Measurements from ENCODE around the gene CCDC47.
"Not testable (repeated sequence)": the region's sequence is repeated elsewhere in the genome, so short reads cannot be mapped to it uniquely, and the experiment has no call there.

The CCDC47 gene

GRCh38 chr17:63800783-63801182 is 27.4 kb upstream of the CCDC47 start:
- Histone ChIP-seq H3K4me3 (ENCODE audit: low read length) (no peak overlapping the region), H3K4me1 (ENCODE audit: control insufficient read depth, low read length) (no peaks in the 10 kb centered on the region), H3K79me2 (ENCODE audit: control insufficient read depth, low read length) (peaks cover 24% of the 10 kb centered on the region)

GRCh38 chr17:63798572-63799106 is 25.2 kb upstream of the CCDC47 start:
- H3K4me3 ChIP-seq (ENCODE audit: low read length), result no peak overlapping the region
- no peaks in the 10 kb centered on the region for H3K9me2 ChIP-seq (replicated peaks; ENCODE audit: control insufficient read depth, low read length)
- H3F3A ChIP-seq (ENCODE audit: control insufficient read depth, insufficient read depth), result 0 out of 2 replicates have a peak, but pooled peaks cover 5% of the 10 kb centered on the region
- 0 out of 2 replicates have a peak, but pooled peaks cover 3% of the 10 kb centered on the region for H4K20me1 ChIP-seq (ENCODE audit: control insufficient read depth, insufficient read depth, low read depth, low read length)
- TF ChIP-seq CTCF (IDR thresholded peaks at IDR 0.05; ENCODE audit: low read depth, low read length, poor library complexity, severe bottlenecking) (no peak), EZH2phosphoT487 (IDR thresholded peaks at IDR 0.05; ENCODE audit: borderline replicate concordance, low read length) (no peak)
- no peak overlapping the region for H3K4me2 ChIP-seq (ENCODE audit: low read length)
- no peaks in the 10 kb centered on the region for H3K4me1 ChIP-seq (ENCODE audit: control insufficient read depth, low read length)
- H3K9me3 ChIP-seq (ENCODE audit: control insufficient read depth, insufficient read depth, low read length), result no peaks in the 10 kb centered on the region
- no peak overlapping the region for H3K27ac ChIP-seq (ENCODE audit: low read depth, low read length)
- H3K79me2 ChIP-seq (ENCODE audit: control insufficient read depth, low read length), result peaks cover 42% of the 10 kb centered on the region
- H3K36me3 ChIP-seq (ENCODE audit: control insufficient read depth, low read length), result peaks cover 95% of the 10 kb centered on the region
- H3K27me3 ChIP-seq (ENCODE audit: control insufficient read depth, low read length), result no peaks in the 10 kb centered on the region

More at GRCh38 chr17:63800783-63801182, 27.4 kb upstream of the CCDC47 start:
- 0 out of 2 replicates have a peak, but pooled peaks cover 6% of the 10 kb centered on the region for H3F3A ChIP-seq (ENCODE audit: control insufficient read depth, insufficient read depth)
- TF ChIP-seq EZH2phosphoT487 (IDR thresholded peaks at IDR 0.05; ENCODE audit: borderline replicate concordance, low read length), result no peak
- TF ChIP-seq CTCF (IDR thresholded peaks at IDR 0.05; ENCODE audit: low read depth, low read length, poor library complexity, severe bottlenecking), result no peak
- no peaks in the 10 kb centered on the region for H3K9me2 ChIP-seq (replicated peaks; ENCODE audit: control insufficient read depth, low read length)
- H3K36me3 ChIP-seq (ENCODE audit: control insufficient read depth, low read length), result peaks cover 95% of the 10 kb centered on the region
- H3K27ac ChIP-seq (ENCODE audit: low read depth, low read length), result no peak overlapping the region
- H3K27me3 ChIP-seq (ENCODE audit: control insufficient read depth, low read length), result no peaks in the 10 kb centered on the region
- no peaks in the 10 kb centered on the region for H3K9me3 ChIP-seq (ENCODE audit: control insufficient read depth, insufficient read depth, low read length)
- H4K20me1 ChIP-seq (ENCODE audit: control insufficient read depth, insufficient read depth, low read depth, low read length), result no peaks in the 10 kb centered on the region
- H3K4me2 ChIP-seq (ENCODE audit: low read length), result no peak overlapping the region

GRCh38 chr17:63796375-63796774 is 23.0 kb upstream of the CCDC47 start:
- H3K9me3 ChIP-seq (ENCODE audit: control insufficient read depth, insufficient read depth, low read length); H3K9me2 ChIP-seq (replicated peaks; ENCODE audit: control insufficient read depth, low read length); H3K27ac ChIP-seq (ENCODE audit: low read depth, low read length); H4K20me1 ChIP-seq (ENCODE audit: control insufficient read depth, insufficient read depth, low read depth, low read length); H3K4me2 ChIP-seq (ENCODE audit: low read length); H3K4me3 ChIP-seq (ENCODE audit: low read length); H3K27me3 ChIP-seq (ENCODE audit: control insufficient read depth, low read length); H3F3A ChIP-seq (ENCODE audit: control insufficient read depth, insufficient read depth); H3K4me1 ChIP-seq (ENCODE audit: control insufficient read depth, low read length): not testable (repeated sequence)
- Histone ChIP-seq H3K79me2 (ENCODE audit: control insufficient read depth, low read length) (peaks cover 62% of the 10 kb centered on the region), H3K36me3 (ENCODE audit: control insufficient read depth, low read length) (peaks cover 98% of the 10 kb centered on the region)

GRCh38 chr17:63792055-63792729 is 18.8 kb upstream of the CCDC47 start:
- H3K27ac ChIP-seq (ENCODE audit: low read depth, low read length), result no peak overlapping the region
- no peak overlapping the region for H3K4me2 ChIP-seq (ENCODE audit: low read length)
- no peaks in the 10 kb centered on the region for H3K27me3 ChIP-seq (ENCODE audit: control insufficient read depth, low read length)
- H3K79me2 ChIP-seq (ENCODE audit: control insufficient read depth, low read length), result peaks cover 84% of the 10 kb centered on the region
- no peaks in the 10 kb centered on the region for H3K9me3 ChIP-seq (ENCODE audit: control insufficient read depth, insufficient read depth, low read length)
- H3K36me3 ChIP-seq (ENCODE audit: control insufficient read depth, low read length), result peaks cover 96% of the 10 kb centered on the region
- H3K4me1 ChIP-seq (ENCODE audit: control insufficient read depth, low read length), result no peaks in the 10 kb centered on the region
- H3K9me2 ChIP-seq (replicated peaks; ENCODE audit: control insufficient read depth, low read length), result no peaks in the 10 kb centered on the region
- TF ChIP-seq EZH2phosphoT487 (IDR thresholded peaks at IDR 0.05; ENCODE audit: borderline replicate concordance, low read length) (no peak), CTCF (IDR thresholded peaks at IDR 0.05; ENCODE audit: low read depth, low read length, poor library complexity, severe bottlenecking) (no peak)
- H3F3A ChIP-seq (ENCODE audit: control insufficient read depth, insufficient read depth), result 0 out of 2 replicates have a peak, but pooled peaks cover 3% of the 10 kb centered on the region
- H4K20me1 ChIP-seq (ENCODE audit: control insufficient read depth, insufficient read depth, low read depth, low read length), result 0 out of 2 replicates have a peak, but pooled peaks cover 3% of the 10 kb centered on the region
- H3K4me3 ChIP-seq (ENCODE audit: low read length), result no peak overlapping the region

Measured in DOHH2 (cell line).